GM21423 (cell line): ENCODE data around the gene KCNN1.
"Not testable (repeated sequence)": the region's sequence is repeated elsewhere in the genome, so short reads cannot be mapped to it uniquely, and the experiment has no call there.

ENCODE experiments used
- ATAC-seq: cut with Tn5 transposase; IDR thresholded peaks from one replicate; pipeline ENCODE4 v1.9.1; 2021; ENCODE audit warnings: mild to moderate bottlenecking, moderate library complexity; ENCODE audit not compliant: unreplicated experiment

KCNN1 gene

DNA sequence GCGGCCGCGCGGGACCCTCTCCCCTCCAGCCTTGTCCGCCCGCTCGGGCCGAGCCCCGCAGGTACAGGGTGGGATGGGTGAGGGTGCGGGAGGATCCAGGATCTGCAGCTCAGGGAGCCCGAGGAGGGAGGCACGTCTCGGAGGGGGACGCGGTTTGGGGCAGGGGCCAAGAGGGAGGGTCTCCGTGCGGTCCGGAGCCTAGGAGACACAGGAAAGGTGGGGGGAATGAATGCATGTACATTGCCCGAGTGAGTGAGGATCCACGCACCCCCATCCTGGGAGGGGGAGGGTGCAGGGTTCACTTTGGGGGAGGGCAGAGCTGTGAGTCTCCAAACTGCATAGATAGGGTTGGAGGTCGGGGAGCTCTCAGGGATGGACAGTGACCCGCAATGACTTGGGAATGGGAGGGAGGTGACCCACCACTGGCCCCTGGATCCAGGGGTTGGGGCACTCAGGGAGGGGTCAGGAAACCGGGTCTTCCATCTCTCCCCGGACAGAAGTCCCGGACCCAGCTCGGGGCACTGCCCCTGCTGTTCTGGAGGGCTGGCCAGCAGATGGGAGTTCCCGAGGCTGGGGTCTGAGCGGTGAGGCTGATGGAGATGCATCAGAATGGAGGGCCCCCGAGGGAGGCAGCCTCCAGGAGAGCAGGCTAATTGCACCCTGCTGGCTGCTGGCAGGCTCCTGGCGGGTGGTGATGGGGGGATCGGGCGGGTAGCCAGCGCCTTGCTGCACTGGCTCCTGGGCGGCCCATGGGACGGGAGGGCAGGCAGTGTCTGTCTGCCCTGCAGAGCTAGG lies 547 bp downstream of the KCNN1 start:
- no peak for ATAC-seq

DNA sequence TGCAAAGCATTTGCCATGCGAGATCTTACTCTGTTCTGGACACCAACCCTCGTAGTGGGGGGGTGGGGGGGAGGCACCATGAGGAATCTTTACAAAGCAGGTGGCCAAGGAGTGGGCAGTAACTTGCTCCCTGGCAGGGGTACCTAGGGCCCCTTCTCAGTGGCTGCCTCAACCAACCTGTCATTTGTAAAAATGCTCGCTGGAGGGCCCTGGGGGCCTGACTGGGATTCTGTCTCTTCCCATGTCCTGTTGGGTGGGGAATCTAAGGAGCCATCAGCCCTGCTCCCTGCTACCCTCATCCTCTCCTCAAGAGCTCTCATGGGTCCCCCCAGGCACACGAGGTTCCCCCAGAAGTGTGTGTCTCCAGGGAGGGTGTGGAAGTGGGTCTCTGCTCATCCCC lies 1.5 kb downstream of the KCNN1 start:
- no peak for ATAC-seq

DNA sequence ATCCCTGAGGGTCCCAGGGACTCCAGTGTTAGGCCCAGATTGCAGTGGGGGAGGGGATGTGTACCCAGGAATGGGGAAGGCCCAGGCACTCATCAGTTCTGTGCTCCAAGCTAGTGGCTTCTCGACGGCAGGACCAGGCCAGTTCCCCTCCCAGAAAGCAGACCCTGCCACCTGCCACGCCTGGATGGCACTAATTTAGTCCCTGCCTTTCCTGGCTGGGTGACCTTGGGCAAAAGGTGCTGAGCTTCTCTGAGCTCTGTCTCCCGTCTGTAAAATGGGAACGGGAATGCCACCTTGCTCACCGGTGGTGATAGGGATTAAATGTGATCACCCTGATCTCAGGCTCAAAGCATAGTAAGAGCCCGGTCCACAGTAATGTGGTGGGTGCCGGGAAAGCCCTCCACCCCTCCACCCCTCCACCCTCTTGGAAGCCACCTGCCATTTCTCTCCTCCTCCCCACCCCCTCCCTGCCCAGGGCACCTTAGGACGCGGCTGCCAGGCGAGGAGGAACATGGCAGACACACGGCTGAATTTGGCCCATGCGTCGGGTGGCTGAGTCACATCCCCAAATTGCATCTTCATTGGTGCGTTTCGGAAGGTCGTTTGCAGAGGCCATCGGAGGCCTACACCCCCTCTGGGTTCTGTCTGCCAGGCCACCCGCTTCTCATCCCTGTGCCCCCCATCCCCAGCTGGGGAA lies 2.3 kb downstream of the KCNN1 start:
- no peak for ATAC-seq

DNA sequence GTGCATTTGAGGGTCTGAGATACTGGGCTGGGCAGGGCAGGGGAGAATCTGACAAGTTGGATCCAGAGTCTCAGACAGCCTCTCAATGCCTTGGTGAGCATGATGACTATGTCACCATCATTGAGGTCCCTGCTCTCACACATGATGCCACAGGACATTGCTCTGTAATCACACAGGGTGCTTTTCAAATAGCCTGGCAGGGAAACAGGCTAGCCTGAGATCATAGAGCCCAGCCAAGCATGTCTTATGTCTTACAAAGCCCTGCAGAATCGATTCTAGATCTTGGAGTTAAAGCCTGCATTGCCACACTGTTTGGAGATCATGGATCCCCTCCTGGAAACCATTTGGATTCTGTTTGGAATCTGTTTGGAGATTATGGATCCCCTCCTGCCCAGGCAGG lies 5.3 kb downstream of the KCNN1 start:
- ATAC-seq = no peak

DNA sequence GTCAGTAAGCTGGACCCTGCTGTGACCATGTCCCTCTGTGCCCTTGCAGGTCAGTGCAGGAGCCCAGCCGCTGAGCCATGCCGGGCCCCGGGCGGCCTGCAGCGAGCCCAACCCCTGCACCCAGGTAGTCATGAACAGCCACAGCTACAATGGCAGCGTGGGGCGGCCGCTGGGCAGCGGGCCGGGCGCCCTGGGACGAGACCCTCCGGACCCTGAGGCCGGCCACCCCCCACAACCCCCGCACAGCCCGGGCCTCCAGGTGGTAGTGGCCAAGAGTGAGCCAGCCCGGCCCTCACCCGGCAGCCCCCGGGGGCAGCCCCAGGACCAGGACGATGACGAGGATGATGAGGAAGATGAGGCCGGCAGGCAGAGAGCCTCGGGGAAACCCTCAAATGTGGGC lies 6.9 kb downstream of the KCNN1 start:
- no peak for ATAC-seq

DNA sequence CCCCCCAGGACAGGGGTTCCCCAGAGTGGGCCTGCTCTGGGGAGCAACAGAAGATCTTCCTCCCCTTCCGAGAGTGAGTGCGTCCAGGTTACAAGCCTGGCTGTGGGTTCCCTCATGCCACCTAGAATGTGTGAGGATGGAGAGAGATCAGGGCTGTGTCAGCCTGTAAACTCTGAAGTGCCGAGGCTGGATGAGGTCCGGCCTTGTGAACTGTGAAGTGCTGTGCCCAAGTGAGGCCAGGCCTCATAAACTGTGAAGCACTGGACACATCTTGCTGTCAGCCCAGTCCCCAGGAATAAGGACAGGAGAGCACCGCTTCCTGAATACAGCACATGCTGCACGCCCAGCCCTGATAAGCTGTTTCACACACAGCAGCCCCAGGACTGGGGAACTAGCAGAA lies 7.6 kb downstream of the KCNN1 start:
- no peak for ATAC-seq

DNA sequence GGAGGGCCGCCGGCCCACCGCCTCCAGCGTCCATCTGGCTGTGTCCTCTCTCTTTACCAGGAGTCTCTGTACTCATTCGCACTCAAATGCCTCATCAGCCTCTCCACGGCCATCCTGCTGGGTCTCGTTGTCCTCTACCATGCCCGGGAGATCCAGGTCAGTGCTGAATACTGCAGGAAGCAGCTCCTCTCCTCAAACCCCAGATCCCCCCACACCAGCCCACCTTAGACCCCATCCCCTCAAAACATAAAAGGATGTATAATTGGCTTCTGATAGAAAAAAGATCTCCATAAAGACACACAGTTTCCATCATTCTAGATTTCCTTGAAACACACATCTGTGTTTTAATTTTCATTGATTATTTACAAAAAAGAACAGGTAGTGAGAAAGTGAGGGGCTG lies 8.1 kb downstream of the KCNN1 start:
- no peak for ATAC-seq

DNA sequence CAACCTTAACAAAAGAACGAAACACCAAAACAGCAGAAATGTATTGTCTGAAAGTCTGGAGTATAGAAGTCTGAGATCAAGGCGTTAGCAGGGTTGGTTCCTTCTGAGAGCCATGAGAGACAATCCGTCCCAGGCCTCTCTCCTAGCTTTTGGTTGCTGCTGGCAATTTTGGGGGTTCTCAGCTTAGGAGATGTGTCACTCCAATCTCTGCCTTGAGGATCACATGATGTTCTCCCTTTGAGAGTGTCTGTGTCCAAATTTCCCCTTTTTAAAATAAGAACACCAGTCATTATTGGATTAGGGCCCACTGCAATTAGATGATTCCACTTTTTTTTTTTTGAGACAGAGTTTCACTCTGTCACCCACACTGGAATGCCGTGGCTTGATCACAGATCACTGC lies 10.1 kb downstream of the KCNN1 start:
- no peak for ATAC-seq

DNA sequence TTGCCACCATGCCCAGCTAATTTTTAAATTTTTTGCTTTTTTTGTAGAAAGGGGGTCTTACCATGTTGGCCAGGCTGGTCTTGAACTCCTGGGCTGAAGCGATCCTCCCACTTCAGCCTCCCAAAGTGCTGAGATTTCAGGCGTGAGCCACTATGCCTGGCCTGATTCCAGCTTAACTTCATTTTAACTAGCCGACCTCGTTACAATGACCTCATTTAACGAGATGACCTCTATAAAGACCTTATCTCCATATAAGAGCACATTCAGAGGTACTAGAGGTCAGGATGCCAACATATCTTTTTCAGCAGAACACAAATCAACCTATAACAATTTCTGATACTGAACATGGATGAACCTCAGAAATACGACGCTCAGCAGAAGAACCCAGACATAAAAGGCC lies 10.6 kb downstream of the KCNN1 start:
- no peak for ATAC-seq

DNA sequence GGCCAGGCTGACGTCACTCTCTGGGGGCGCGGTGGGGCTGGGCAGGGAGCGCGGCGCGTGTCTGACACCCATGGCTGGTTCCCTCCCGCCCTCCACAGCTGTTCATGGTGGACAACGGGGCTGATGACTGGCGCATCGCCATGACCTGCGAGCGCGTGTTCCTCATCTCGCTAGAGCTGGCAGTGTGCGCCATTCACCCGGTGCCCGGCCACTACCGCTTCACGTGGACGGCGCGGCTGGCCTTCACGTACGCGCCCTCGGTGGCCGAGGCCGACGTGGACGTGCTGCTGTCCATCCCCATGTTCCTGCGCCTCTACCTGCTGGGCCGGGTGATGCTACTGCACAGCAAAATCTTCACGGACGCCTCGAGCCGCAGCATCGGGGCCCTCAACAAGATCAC lies 14.7 kb downstream of the KCNN1 start:
- ATAC-seq = no peak

DNA sequence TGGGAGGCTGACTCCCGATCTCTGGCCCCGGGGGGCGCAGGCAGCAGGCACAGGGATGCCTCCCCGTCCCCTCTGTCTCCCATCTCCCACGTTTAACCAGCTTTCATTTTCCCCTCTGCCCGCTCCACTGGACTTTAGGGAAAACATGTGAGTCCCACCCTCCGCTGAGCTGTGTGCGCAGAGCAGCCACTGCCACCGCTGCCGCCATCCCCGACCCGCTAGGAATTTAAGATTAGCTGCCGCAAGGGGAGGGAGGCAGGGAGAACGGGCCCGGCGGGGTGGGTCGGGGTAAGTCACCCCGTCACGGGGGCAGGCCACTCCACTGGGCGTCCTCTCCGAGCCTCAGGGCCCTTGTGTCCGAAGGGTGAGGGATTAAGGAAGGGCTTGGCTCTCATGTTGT lies 15.5 kb downstream of the KCNN1 start:
- no peak for ATAC-seq

DNA sequence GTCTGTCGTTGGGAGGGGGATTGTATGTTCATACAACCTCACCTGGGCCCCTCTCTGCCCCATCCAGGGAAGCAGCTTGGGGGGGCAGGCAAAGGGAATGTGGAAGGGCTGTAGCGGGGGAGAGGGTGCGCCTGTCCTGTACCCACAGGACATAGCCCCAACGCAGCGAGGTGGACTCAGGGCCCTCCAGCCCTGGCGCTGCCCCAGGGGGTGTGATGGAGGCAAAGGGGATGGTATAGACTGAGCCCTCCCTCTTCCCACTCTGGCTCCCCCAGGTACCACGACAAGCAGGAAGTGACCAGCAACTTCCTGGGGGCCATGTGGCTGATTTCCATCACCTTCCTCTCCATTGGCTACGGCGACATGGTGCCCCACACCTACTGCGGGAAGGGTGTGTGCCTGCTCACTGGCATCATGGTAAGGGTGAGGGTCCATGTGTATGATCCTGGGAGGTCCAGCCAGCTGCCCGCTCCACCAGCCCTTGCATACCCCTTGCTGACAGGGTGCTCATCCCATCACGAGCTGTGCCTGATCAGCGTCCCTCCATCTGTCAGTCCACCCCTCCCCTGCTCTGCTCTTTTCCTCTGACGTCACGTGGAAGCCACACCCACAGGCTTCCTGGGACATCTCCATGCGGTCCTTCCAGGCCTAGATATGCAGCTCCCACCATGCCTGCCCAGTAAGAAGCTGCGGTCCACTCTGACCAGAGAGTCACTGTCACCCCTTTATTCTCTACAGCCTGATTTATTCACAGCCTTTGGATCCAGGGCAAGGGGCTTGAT lies 18.3 kb downstream of the KCNN1 start:
- no peak for ATAC-seq

DNA sequence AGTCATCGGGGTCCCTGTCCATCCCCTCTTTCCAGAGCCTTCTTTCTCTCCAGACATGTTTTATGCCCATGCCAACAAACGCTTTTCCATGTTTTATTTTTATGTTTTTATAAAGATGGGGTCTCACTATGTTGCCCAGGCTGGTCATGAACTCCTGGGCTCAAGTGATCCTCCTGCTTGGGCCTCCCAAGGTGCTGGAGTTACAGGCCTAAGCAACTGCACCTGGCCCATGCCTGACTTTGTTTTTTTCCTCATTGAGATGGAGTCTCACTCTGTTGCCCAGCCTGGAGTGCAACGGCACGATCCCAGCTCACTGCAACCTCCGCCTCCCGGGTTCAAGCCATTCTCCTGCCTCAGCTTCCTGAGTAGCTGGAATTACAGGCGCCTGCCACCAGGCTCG lies 19.7 kb downstream of the KCNN1 start:
- not testable (repeated sequence) for ATAC-seq

DNA sequence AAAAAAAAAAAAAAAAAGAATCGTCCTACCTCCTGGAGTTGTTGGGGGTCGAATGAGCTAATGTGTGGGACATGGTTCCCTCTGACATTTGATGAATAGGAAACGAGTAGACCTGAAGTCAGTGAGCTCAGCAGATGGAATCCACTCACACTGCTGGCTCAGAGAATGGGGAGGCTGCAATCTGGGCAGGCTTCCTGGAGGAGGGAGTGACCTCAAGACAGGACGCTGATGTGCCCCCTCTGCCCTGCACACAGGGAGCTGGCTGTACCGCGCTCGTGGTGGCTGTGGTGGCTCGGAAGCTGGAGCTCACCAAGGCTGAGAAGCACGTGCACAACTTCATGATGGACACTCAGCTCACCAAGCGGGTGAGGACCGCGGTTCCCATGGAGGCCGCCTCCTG lies 21.3 kb downstream of the KCNN1 start:
- no peak for ATAC-seq

DNA sequence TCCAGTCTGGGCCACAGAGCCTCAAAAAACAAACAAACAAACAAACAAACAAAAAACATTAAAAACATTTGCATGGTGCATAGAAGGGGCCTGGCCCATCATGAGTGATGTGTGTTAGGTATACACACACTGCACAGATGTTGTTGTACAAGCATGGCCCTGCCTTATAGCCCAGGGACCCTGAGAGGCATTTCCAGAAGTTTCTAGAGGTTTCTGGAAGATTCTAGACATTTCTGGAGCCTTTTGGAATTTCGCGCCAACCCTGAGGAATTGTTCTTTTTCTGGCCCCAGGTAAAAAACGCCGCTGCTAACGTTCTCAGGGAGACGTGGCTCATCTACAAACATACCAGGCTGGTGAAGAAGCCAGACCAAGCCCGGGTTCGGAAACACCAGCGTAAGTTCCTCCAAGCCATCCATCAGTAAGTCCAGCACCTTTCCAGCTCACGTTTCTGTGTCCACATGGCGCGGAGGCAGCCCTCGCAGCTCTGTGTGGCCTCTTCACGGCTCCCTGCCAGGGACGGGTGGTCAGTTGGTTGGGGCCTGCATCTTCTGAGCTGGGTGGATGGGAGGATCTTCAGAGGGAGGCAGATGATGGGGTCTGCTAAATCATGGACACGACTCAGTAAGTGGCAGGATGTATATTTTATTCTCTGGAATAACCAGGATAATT lies 22.7 kb downstream of the KCNN1 start:
- no peak for ATAC-seq

DNA sequence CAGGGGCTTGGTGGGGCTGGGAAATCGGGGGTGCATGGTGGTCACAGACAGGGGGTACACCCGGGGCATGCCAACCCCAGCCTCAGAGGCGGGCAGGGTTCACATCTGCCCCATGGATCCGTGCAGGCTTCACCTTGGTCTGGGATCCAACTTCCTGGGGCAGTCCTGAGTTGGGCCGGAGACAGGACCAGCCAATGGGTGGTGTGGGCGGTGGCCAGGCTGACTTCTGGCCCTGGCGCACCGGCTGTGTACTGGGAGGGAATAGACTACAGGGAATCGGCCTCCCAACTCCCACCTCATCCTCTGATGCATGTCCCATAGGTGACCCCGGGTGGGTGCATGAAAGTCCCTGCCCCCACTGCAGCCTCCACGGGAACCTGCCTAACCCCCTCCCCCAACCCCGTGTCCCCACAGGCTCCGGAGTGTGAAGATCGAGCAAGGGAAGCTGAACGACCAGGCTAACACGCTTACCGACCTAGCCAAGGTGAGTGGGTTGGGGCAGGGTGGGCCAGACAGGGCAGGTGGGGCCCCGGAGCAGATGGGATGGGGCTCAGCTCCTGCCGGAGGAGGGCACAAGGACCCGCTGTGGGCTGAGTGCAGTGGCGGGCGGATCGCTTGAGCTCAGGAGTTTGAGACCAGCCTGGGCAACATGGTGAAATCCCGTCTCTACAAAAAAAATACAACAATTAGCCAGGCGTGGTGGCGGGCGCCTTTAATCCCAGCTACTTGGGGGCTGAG lies 26.3 kb downstream of the KCNN1 start:
- no peak for ATAC-seq

DNA sequence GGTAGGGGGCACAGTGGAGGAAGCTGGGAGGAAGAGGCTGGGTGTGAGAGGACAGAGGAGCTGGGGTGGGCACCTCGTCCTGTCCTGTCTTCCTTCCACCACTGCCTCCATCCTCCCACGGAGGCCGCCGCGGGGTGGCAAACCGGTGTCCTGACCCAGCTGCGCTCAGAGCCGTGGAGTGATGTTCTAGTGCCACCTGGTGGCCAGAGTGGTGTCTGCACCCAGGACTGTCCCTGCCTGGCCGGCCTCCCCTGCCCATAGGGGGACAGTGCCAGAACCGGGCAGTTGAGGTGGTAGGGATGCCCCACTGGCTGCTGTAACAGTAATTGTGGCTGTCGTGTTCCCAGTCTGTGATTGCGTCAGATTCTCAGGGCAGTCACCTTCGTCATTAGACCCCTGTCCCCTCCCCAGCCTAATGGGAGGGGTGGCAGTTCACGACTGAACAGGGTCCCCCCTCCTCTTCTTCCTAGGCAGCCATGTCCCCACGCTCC lies 30.0 kb downstream of the KCNN1 start:
- no peak for ATAC-seq

DNA sequence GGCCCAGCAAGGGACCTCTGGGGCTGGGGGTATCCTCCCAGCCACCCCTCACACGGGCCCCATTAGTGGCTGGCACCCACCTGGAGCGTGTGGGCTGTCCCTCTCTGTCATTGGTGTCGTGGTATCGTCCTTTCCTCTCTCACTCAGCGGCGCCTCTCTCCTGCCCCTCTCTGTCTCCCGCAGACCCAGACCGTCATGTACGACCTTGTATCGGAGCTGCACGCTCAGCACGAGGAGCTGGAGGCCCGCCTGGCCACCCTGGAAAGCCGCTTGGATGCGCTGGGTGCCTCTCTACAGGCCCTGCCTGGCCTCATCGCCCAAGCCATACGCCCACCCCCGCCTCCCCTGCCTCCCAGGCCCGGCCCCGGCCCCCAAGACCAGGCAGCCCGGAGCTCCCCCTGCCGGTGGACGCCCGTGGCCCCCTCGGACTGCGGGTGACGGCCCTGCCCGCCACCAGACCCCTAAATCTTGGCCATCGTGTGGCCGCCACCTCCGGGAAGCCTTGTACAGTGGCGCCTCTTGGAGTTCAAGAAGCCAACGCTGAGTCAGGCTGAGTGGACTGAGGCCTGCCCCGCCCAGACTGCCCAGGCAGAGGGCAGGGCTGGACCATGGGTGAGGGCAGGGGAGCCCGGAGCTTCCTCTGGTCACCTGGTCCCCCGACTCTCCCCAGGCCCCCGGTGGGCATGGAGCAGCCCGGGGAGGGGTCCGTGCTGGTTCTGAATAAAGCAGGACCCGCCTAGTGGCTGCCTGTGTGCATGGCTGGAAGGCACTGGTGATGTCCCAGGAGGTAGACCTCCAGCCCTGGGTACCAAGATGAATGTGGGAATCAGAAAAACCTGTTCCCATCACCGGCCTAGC lies 31.3 kb downstream of the KCNN1 start:
- no peak for ATAC-seq

DNA sequence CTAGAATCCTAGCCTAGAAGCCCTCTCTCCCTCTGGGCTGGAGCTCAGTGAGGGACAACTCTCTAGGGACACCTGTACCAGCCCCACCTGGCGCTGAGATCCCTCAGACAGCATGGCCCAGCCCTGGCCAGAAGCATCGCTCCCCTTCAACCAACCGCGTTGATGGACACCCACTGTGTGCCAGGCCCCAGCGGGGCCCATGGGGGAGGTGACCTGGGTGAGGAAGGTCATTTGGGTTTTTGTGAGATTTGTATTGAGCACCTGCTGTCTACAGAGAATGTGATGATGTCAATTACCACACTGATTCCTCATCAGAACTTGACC lies 31.9 kb downstream of the KCNN1 start:
- ATAC-seq = no peak
